Activated CD4-positive, alpha-beta memory T cell treated with anti-CD3 and anti-CD28 coated beads for 36 hours (primary cell): Measurements from ENCODE around the gene ERMN. TPM values are rescaled to one million over a fixed set of nuclear protein-coding genes. Genes with fewer than 3 reads are reported as not detected.
A peak's percentile ranks its signal among the peaks of the same experiment; 100 is the strongest.

Source experiments
- CTCF ChIA-PET: fragments of 350-600 bp; sonication (Branson Sonifier 250); formaldehyde crosslinking; loops from one replicate; lab custom pipeline; 2021; ENCODE audit warnings: antibody characterized with exemption, inconsistent platforms; lab: Charles Lee
- POLR2A ChIA-PET: fragments of 350-600 bp; sonication (Branson Sonifier 250); formaldehyde crosslinking; loops from one replicate; lab custom pipeline; 2021; ENCODE audit warnings: antibody characterized with exemption; lab: Charles Lee
- DNase-seq: peaks from one replicate; pipeline ENCODE4 v3.0.0-alpha.2; 2020
- H3K27ac Mint-ChIP-seq: one replicate; pipeline ENCODE4 v1.8.0; 2021; ENCODE audit warnings: mixed read lengths
- H3K27me3 Mint-ChIP-seq: one replicate; pipeline ENCODE4 v1.8.0; 2021; ENCODE audit warnings: mixed read lengths
- H3K36me3 Mint-ChIP-seq: one replicate; pipeline ENCODE4 v1.8.0; 2021; ENCODE audit warnings: mixed read lengths
- H3K4me1 Mint-ChIP-seq: one replicate; pipeline ENCODE4 v1.8.0; 2021; ENCODE audit warnings: low read depth, mixed read lengths
- H3K4me3 Mint-ChIP-seq: one replicate; pipeline ENCODE4 v1.8.0; 2021; ENCODE audit warnings: mild to moderate bottlenecking, mixed read lengths
- H3K9me3 Mint-ChIP-seq: one replicate; pipeline ENCODE4 v1.8.0; 2021; ENCODE audit warnings: mixed read lengths
- intact Hi-C: fragments of 100-400 bp; cut with micrococcal nuclease; formaldehyde crosslinking; loops from one replicate; pipeline ENCODE4 v1.15.1; 2023
- total RNA-seq, 2 experiments: library from RNA; stranded (reverse); gene quantifications; one replicate each; pipeline ENCODE4 v1.2.3, GENCODE V29; 2021

The ERMN gene
- total RNA-seq, 2 experiments from 2014 or later = 0.82 to 1.5 TPM

DNA sequence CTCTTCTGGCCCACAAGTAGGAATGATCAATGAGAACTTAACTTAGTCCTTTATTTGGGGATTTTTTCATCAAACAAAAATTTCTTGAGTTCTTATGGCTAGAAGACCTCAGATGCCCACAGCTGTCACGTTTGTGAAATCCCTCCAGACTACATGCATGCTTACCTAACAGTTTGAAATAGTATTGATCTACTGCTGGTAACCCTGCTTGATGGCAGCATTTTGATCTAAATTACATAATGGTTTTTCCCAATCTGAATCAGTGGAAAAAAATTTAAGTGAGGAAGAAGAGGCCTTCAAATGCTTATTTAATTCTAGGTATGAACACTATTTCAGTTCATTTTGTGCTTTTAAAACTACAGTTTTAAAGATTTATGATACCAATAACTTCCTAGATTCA is 13.9 kb downstream of the ERMN start:
- Mint-ChIP-seq H3K9me3 (no peaks in the 10 kb centered on the region), H3K36me3 (no peaks in the 10 kb centered on the region), H3K4me1 (peaks cover 43% of the 10 kb centered on the region), H3K4me3 (no peak overlapping the region), H3K27ac (no peak overlapping the region), H3K27me3 (peaks cover 3% of the 10 kb centered on the region)
- POLR2A ChIA-PET = no interaction called here
- intact Hi-C loops = loop anchor here (2.0 to 5.0 kb wide), 3 partner anchors 15 to 586 kb away; no protein-coding TSS in a partner anchor
- CTCF ChIA-PET = interaction anchor here (0.9 to 12.2 kb wide), 3 partner anchors 9 to 181 kb away, joined by 3 to 316 read pairs (median 22); partner anchors contain the start of gene ERMN
- DNase-seq = no peak

DNA sequence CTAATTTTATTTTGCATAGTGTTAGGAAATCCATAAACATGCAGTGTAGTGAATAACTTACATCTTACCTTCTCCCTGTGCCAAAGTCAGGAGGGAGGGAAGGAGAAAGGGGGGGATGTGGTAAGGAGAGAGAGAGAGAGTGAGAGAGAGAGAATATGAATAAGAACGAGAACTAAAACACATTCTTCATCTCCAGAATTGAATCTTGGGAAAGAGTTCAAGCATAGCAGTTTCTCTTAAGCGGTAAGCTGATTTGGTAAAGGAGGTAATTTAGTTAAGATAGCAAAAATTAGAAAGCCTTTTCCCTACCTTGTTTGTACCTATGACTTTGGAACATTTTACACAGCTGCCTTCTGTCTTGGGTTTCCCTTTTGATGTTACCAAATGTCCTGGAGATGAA is 15.7 kb downstream of the ERMN start:
- intact Hi-C loops = loop anchor here (5.0 to 10.0 kb wide), 4 partner anchors 315 to 587 kb away; partner anchors contain the start of gene ACVR1C
- H3K4me1 Mint-ChIP-seq = peaks cover 40% of the 10 kb centered on the region
- no peak overlapping the region for H3K4me3 Mint-ChIP-seq

DNA sequence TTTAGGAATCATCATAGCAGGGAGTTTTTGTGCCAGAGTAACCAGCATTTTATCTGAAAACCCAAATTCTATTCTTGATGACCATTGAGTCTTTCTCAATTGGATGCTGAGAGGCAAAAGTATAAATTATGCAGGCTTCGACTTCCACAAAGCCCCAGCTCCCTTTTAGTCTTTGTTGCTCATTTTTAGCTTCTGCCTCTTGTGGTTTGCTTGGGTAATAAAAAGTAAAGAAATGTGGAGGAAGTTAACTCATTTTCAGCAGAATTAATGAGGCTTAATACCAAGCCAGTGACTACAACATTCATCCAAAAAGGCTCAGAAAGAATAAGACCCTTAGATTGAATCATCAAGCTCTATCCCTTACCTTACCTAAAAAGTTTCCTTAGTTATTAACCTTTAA is 18.6 kb downstream of the ERMN start:
- POLR2A ChIA-PET = interaction anchor here (0.7 kb wide), 1 partner anchor 30 kb away, joined by 4 read pairs; no protein-coding TSS in a partner anchor
- no peak for DNase-seq
- Mint-ChIP-seq H3K9me3 (no peaks in the 10 kb centered on the region), H3K36me3 (no peaks in the 10 kb centered on the region), H3K4me3 (no peak overlapping the region), H3K27ac (no peak overlapping the region), H3K4me1 (peaks cover 25% of the 10 kb centered on the region), H3K27me3 (peaks cover 6% of the 10 kb centered on the region)
- intact Hi-C loops = loop anchor here (10.0 kb wide), 3 partner anchors 318 to 478 kb away; partner anchors contain the start of gene ACVR1C
- CTCF ChIA-PET = interaction anchor here (0.6 to 12.2 kb wide), 14 partner anchors 12 to 445 kb away, joined by 3 to 316 read pairs (median 4); partner anchors contain the start of genes ACVR1C and ERMN

More for the DNA sequence above, 15.7 kb downstream of the ERMN start:
- POLR2A ChIA-PET = interaction anchor here (1.0 kb wide), 1 partner anchor 155 kb away, joined by 3 read pairs; no protein-coding TSS in a partner anchor
- CTCF ChIA-PET = interaction anchor here (0.8 to 12.2 kb wide), 4 partner anchors 7 to 182 kb away, joined by 3 to 316 read pairs (median 12); partner anchors contain the start of gene ERMN
- peaks cover 3% of the 10 kb centered on the region for H3K27me3 Mint-ChIP-seq
- no peaks in the 10 kb centered on the region for H3K36me3 Mint-ChIP-seq
- H3K27ac Mint-ChIP-seq = no peak overlapping the region
- H3K9me3 Mint-ChIP-seq = no peaks in the 10 kb centered on the region
- no peak for DNase-seq

DNA sequence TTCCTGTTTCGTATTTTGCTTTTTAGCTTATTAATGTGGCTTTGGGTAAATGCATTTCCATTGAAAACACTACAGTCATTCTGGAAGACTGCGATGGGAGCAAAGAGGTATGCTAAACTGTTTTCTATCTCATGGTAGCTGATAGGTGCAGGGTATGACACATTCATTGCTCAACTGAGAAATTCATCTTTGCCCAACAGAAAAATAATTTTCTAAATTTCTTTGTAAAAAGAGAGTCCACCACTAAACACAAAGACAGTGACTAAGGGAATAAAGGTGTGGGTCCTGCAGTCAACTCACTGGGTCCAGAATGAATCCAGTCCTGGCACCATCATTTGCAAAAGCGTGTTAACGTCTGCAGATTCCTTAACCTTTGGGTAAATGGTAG is 19.9 kb downstream of the ERMN start:
- Mint-ChIP-seq H3K36me3 (no peaks in the 10 kb centered on the region), H3K9me3 (no peaks in the 10 kb centered on the region), H3K4me3 (no peak overlapping the region), H3K27ac (no peak overlapping the region), H3K27me3 (peaks cover 6% of the 10 kb centered on the region), H3K4me1 (peaks cover 21% of the 10 kb centered on the region)
- intact Hi-C loops = loop anchor here (10.0 kb wide), 3 partner anchors 319 to 479 kb away; partner anchors contain the start of gene ACVR1C
- ChIA-PET POLR2A (no interaction called here), CTCF (interaction anchor here (0.7 to 12.2 kb wide), 10 partner anchors 9 to 705 kb away, joined by 3 to 316 read pairs (median 7); partner anchors contain the start of genes ACVR1C and ERMN)
- no peak for DNase-seq

DNA sequence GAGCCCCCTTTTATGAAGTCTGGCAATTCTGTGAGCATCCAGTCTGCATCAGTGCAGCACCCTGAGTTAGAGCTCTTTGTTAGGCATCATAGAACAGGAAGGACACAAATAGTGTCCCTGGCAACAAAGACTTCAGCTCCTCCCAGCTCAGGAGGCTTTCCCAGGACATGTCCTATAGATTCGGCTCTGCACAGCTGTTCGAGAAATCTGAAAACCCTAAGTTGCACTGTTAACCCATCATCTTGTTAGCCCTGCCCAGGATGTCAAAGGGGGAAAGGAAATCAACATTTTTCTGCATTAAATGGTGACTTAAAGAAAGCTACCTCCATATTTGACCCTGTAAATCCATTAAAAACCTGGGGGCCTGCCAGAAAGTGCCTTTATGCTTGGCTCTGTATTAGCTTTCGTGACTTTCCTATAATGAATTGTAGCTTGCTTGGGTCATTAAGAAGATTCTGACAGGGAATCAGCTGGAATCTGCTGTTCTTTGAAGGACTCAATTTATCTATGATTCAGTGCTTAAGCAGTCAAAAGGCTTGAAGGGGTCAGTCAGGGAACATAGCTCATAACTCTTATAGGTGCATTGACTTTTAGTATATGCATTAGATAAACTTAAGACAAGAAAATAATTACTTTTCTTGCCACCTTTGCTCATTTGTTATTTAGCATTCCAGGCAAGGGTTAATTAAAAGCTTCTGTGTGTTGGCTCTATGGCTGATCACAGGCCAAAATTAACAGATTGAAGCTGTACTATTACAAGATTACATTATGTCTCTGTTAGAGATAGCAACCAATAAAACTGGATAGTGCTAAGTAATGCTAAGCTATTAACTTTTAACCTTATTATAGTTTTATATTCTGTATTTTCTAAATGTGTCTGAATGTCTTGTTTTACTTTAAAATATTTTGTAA is 20.6 kb downstream of the ERMN start:
- no peak overlapping the region for H3K4me3 Mint-ChIP-seq
- no peak for DNase-seq
- intact Hi-C loops = loop anchor here (10.0 kb wide), 3 partner anchors 320 to 480 kb away; partner anchors contain the start of gene ACVR1C
- peaks cover 19% of the 10 kb centered on the region for H3K4me1 Mint-ChIP-seq
- H3K9me3 Mint-ChIP-seq = no peaks in the 10 kb centered on the region
- H3K27me3 Mint-ChIP-seq = peaks cover 7% of the 10 kb centered on the region
- ChIA-PET POLR2A (no interaction called here), CTCF (interaction anchor here (0.7 to 12.2 kb wide), 15 partner anchors 9 to 1932 kb away, joined by 3 to 316 read pairs (median 4); partner anchors contain the start of genes ACVR1C and ERMN)
- H3K27ac Mint-ChIP-seq = no peak overlapping the region
- H3K36me3 Mint-ChIP-seq = no peaks in the 10 kb centered on the region

DNA sequence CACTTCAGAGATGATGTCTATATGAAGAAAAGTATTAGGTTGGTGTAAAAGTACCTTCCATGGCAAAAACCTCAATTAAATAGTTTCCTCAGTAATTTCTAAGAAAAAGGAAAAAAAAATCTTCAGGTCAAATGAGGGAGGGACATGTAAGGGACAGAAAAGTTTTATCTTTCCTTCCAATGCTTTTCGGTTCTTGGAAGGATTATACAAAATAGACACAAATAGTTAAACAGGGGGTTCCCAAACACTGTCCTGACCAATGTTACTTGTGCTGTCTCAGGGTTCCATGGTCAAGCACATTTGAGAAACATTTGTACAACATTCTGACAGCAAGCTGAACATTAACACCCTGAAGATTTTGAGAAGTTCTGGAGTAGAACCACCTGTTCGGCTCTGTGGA is 22.0 kb downstream of the ERMN start:
- Mint-ChIP-seq H3K36me3 (no peaks in the 10 kb centered on the region), H3K4me1 (peaks cover 14% of the 10 kb centered on the region), H3K9me3 (no peaks in the 10 kb centered on the region), H3K27me3 (peaks cover 7% of the 10 kb centered on the region), H3K4me3 (no peak overlapping the region), H3K27ac (no peak overlapping the region)
- no peak for DNase-seq
- intact Hi-C loops = loop anchor here (2.0 to 10.0 kb wide), 5 partner anchors 189 to 707 kb away; partner anchors contain the start of gene ACVR1C
- CTCF ChIA-PET = interaction anchor here (0.6 to 12.2 kb wide), 27 partner anchors 7 to 721 kb away, joined by 3 to 316 read pairs (median 8); partner anchors contain the start of genes ACVR1C and ERMN
- POLR2A ChIA-PET = no interaction called here

DNA sequence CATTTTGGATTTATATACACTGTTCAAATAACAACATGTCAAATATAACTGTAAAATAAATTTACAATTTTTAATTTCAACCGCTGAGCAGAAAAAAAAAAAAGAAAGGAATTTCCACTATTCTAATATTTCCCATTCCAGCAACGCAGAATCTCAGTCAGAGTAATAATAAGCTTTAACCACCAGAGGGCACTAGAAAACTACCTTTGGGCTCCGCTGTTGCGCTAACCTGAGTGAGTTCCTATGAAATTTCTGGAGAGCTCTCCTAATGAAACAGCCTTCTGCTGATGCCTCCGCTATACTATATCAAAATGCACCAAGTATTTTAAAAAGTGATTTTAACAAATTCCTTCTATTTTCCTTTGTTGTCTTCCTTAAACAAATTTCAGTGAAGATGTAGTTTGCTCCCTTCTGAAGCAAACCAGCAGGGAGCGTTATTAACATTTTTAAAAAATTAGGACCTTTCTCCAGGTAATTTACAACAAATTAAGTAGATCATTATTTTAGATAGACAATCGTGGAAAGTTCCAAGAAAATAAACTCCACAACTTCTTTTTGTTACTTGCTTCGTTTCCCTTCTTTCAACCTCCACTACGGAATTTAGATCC is 23.0 kb downstream of the ERMN start:
- Mint-ChIP-seq H3K9me3 (no peaks in the 10 kb centered on the region), H3K4me1 (peaks cover 14% of the 10 kb centered on the region), H3K27ac (no peak overlapping the region), H3K36me3 (no peaks in the 10 kb centered on the region), H3K4me3 (no peak overlapping the region), H3K27me3 (peaks cover 6% of the 10 kb centered on the region)
- ChIA-PET CTCF (interaction anchor here (0.6 to 12.2 kb wide), 81 partner anchors 8 to 1443 kb away, joined by 3 to 316 read pairs (median 5); partner anchors contain the start of genes ACVR1C, CYTIP, ERMN and GALNT5), POLR2A (interaction anchor here (0.6 to 1.0 kb wide), 4 partner anchors 128 to 325 kb away, joined by 3 to 4 read pairs (median 3); no protein-coding TSS in a partner anchor)
- intact Hi-C loops = loop anchor here (1.0 to 10.0 kb wide), 7 partner anchors 190 to 708 kb away; partner anchors contain the start of gene ACVR1C
- peak; percentile 33 for DNase-seq

DNA sequence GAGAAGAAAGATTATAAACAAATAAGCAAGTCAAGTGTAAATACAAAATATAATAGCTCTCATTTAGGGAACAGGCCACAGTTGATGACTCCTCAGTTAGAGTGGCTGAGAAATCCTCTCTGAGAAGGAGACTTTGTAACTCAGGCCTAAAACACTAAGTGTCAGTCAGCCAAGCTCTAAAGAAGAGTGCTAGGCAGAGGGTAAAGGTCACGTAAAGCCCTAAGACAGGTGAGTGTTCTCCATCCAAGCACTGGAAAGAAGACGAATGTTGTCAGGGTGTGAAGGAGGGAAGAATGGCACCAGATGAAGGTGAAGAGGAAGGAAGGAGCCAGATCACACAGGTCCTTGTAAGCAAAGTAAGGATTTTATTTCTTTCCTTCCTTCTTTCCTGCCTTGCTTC is 24.3 kb downstream of the ERMN start:
- intact Hi-C loops = loop anchor here (10.0 kb wide), 3 partner anchors 323 to 483 kb away; partner anchors contain the start of gene ACVR1C
- POLR2A ChIA-PET = no interaction called here
- DNase-seq = no peak

DNA sequence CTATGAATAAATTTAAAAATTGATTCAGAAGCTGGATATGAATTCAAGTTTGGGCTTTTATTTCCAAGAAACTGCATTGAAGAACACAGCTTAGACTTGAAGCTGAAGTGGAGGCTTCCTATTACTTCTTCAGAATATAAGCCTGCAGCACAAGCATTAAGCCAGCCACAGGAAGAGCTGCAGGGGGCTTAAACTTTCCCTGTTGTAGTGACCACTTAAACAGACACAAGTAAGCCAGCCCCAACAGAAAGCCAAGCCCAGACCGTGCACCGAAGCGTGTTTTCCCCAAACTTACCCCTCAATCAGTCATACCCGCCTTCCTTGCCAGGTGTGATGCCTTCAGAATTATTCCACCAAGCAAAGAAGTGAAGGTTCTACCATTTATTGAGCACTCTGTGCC is 28.7 kb downstream of the ERMN start:
- CTCF ChIA-PET = interaction anchor here (1.2 to 1.5 kb wide), 2 partner anchors 8 to 196 kb away, joined by 3 read pairs; no protein-coding TSS in a partner anchor
- DNase-seq = no peak
- Mint-ChIP-seq H3K9me3 (no peaks in the 10 kb centered on the region), H3K4me1 (no peaks in the 10 kb centered on the region), H3K27ac (no peak overlapping the region), H3K27me3 (peaks cover 4% of the 10 kb centered on the region), H3K36me3 (no peaks in the 10 kb centered on the region), H3K4me3 (no peak overlapping the region)
- intact Hi-C loops = no loop called here
- POLR2A ChIA-PET = no interaction called here

More for the DNA sequence above, 24.3 kb downstream of the ERMN start:
- CTCF ChIA-PET = interaction anchor here (0.6 to 12.2 kb wide), 34 partner anchors 8 to 1504 kb away, joined by 3 to 316 read pairs (median 7); partner anchors contain the start of genes ACVR1C, CYTIP and ERMN
- H3K27ac Mint-ChIP-seq = no peak overlapping the region
- H3K4me3 Mint-ChIP-seq = no peak overlapping the region
- peaks cover 6% of the 10 kb centered on the region for H3K27me3 Mint-ChIP-seq
- H3K4me1 Mint-ChIP-seq = peaks cover 2% of the 10 kb centered on the region
- no peaks in the 10 kb centered on the region for H3K9me3 Mint-ChIP-seq
- no peaks in the 10 kb centered on the region for H3K36me3 Mint-ChIP-seq

DNA sequence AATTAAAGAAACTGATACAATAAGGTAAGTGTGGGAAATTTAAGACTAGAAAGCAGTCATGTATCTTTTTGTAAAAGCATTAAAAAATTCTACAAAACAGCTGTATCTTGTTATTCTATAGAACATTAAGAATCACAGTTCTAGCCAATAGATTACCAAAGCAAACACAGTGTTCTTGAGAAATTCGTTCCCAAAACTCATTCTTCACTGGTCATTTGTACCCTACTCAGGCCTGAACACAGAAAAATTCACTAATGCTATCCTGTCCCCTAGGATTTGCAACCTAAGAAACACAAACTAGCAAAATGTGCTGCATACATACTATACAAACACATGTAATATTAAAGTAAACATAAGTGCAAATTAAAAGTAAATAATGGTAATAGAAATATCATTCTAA is 29.1 kb downstream of the ERMN start:
- no peak overlapping the region for H3K27ac Mint-ChIP-seq
- ChIA-PET CTCF (interaction anchor here (1.2 kb wide), 1 partner anchor 9 kb away, joined by 3 read pairs; no protein-coding TSS in a partner anchor), POLR2A (no interaction called here)

DNA sequence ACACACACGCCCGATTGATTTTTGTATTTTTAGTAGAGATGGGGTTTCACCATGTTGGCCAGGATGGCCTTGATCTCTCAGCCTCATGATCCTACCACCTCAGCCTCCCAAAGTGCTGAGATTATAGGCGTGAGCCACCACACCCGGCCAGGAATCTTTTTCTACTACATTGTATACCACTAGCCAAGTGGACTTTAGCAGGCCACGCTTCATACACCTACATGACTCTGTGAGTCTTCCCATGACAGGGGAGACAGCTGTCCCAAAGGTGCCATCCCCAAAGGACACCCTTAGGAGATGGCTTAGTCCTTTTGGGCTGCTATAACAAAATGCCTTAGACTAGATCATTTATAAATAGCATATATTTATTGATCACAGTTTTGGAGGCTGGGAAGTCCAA is 32.8 kb downstream of the ERMN start:
- Mint-ChIP-seq H3K4me1 (no peaks in the 10 kb centered on the region), H3K27ac (no peak overlapping the region), H3K4me3 (no peak overlapping the region), H3K9me3 (no peaks in the 10 kb centered on the region), H3K27me3 (peaks cover 5% of the 10 kb centered on the region), H3K36me3 (no peaks in the 10 kb centered on the region)
- intact Hi-C loops = no loop called here
- CTCF ChIA-PET = interaction anchor here (1.0 kb wide), 1 partner anchor 9 kb away, joined by 4 read pairs; no protein-coding TSS in a partner anchor
- POLR2A ChIA-PET = no interaction called here
- DNase-seq = no peak

More for the DNA sequence above, 29.1 kb downstream of the ERMN start:
- Mint-ChIP-seq H3K27me3 (peaks cover 4% of the 10 kb centered on the region), H3K36me3 (no peaks in the 10 kb centered on the region), H3K9me3 (no peaks in the 10 kb centered on the region), H3K4me3 (no peak overlapping the region), H3K4me1 (no peaks in the 10 kb centered on the region)
- intact Hi-C loops = no loop called here
- no peak for DNase-seq
